Endothelial cell of umbilical vein (primary cell): ENCODE results near the gene LRRC3C. TPM values are rescaled to one million over a fixed set of nuclear protein-coding genes. Genes with fewer than 3 reads are reported as not detected.

Experiments
- BruUV-seq: library from RNA; stranded (reverse); fragments of 400-500 nt; replicated peaks from 2 replicates; lab custom pipeline; 2021; lab: Mats Ljungman, UMichigan
- CTCF ChIA-PET: fragments of 300-600, 350-600 bp; sonication (Branson Sonifier 250); formaldehyde crosslinking; loops from one replicate; lab custom pipeline; 2021; ENCODE audit warnings: antibody characterized with exemption, inconsistent platforms; lab: Charles Lee
- POLR2A ChIA-PET: fragments of 300-600, 350-600 bp; sonication (Branson Sonifier 250); formaldehyde crosslinking; loops from one replicate; lab custom pipeline; 2021; ENCODE audit warnings: antibody characterized with exemption, inconsistent platforms; lab: Charles Lee
- DNase-seq: peaks from one replicate; pipeline ENCODE4 v3.0.0-alpha.2; 2011; ENCODE audit warnings: low read depth, low spot score
- FAIRE-seq: peaks from 2 replicates; lab custom pipeline; 2011; peaks lifted over from hg19 to GRCh38; lab: Jason Lieb, UNC
- H2AFZ ChIP-seq: 2 replicates; pipeline ENCODE4 v1.6.0; 2012; ENCODE audit warnings: low read depth, low read length, control low read depth, inconsistent platforms
- H3K27ac ChIP-seq: 2 replicates; pipeline ENCODE4 v1.5.1; 2011; ENCODE audit warnings: low read depth, mild to moderate bottlenecking, control low read depth, low read length, moderate library complexity; ENCODE audit not compliant: insufficient read depth
- H3K27me3 ChIP-seq, 2 experiments: 2 replicates each; pipeline versions ENCODE4 v1.6.0 to v1.6.1; 2011; ENCODE audit warnings: low read length in 2 of 2, mixed read lengths in 1 of 2; ENCODE audit not compliant: control insufficient read depth in 2 of 2, insufficient read depth in 2 of 2
- H3K36me3 ChIP-seq, 2 experiments: 2 replicates in 1 of 2; 3 replicates in 1 of 2; pipeline ENCODE4 v1.5.1; 2011; ENCODE audit warnings: low read length in 2 of 2, mild to moderate bottlenecking in 1 of 2, moderate library complexity in 1 of 2; ENCODE audit not compliant: control insufficient read depth in 2 of 2, insufficient read depth in 2 of 2; ENCODE audit errors: extremely low read depth in 1 of 2
- H3K4me1 ChIP-seq: 3 replicates; pipeline ENCODE4 v1.5.1; 2011; ENCODE audit warnings: mild to moderate bottlenecking, low read length; ENCODE audit not compliant: control insufficient read depth, insufficient read depth; ENCODE audit errors: extremely low read depth
- H3K4me2 ChIP-seq: 2 replicates; pipeline ENCODE4 v1.6.1; 2011; ENCODE audit warnings: low read length, control low read depth, mixed read lengths; ENCODE audit not compliant: insufficient read depth
- H3K4me3 ChIP-seq, 3 experiments: fragments of 200-600 bp in 1 of 3; sonication (generic), shearing (Covaris generic) in 1 of 3; replicated peaks in 1 of 3; 2 replicates each; pipeline ENCODE4 v1.5.1; 2011 to 2016; ENCODE audit warnings: control low read depth in 3 of 3, low read length in 3 of 3, mild to moderate bottlenecking in 2 of 3, inconsistent platforms in 1 of 3, low read depth in 1 of 3, moderate library complexity in 1 of 3; ENCODE audit not compliant: insufficient read depth in 1 of 3
- H3K79me2 ChIP-seq: 2 replicates; pipeline ENCODE4 v1.6.0; 2012; ENCODE audit warnings: low read length, inconsistent platforms; ENCODE audit not compliant: control insufficient read depth, insufficient read depth
- H3K9ac ChIP-seq: replicated peaks from 2 replicates; pipeline ENCODE3; 2011; ENCODE audit warnings: low read length, control low read depth; ENCODE audit not compliant: insufficient read depth; ENCODE audit errors: extremely low read depth
- H3K9me1 ChIP-seq: replicated peaks from 3 replicates; pipeline ENCODE4 v1.6.0; 2011; ENCODE audit warnings: mild to moderate bottlenecking, low read length; ENCODE audit not compliant: control insufficient read depth, insufficient read depth; ENCODE audit errors: extremely low read depth
- H3K9me3 ChIP-seq: replicated peaks from 2 replicates; pipeline ENCODE4 v1.5.1; 2012; ENCODE audit warnings: low read length, inconsistent platforms; ENCODE audit not compliant: control insufficient read depth, insufficient read depth
- H4K20me1 ChIP-seq: replicated peaks from 2 replicates; pipeline ENCODE3; 2011; ENCODE audit warnings: mild to moderate bottlenecking, low read length; ENCODE audit not compliant: control insufficient read depth, insufficient read depth; ENCODE audit errors: extremely low read depth
- FOS ChIP-seq: IDR thresholded peaks from 2 replicates; pipeline ENCODE4 v1.6.1; 2011; ENCODE audit warnings: mild to moderate bottlenecking, low read length, moderate library complexity, borderline replicate concordance; ENCODE audit not compliant: insufficient read depth
- GATA2 ChIP-seq: IDR thresholded peaks from 2 replicates; pipeline ENCODE4 v1.7.0; 2011; ENCODE audit warnings: low read depth, mild to moderate bottlenecking, moderate library complexity, mixed read lengths, low read length; ENCODE audit not compliant: insufficient read length, insufficient read depth
- JUN ChIP-seq: IDR thresholded peaks from 2 replicates; pipeline ENCODE4 v1.6.1; 2011; ENCODE audit warnings: borderline replicate concordance, low read depth; ENCODE audit not compliant: insufficient read length, insufficient read depth
- MYC ChIP-seq: IDR thresholded peaks from one replicate; pipeline ENCODE4 v1.6.1; 2011; ENCODE audit warnings: mild to moderate bottlenecking, low read depth, low read length
- POLR2A ChIP-seq: IDR thresholded peaks from 2 replicates; pipeline ENCODE4 v1.6.1; 2012; ENCODE audit warnings: low read depth, mild to moderate bottlenecking, control low read depth, low read length
- POLR2AphosphoS5 ChIP-seq: IDR thresholded peaks from 2 replicates; pipeline ENCODE4 v1.6.1; 2012; ENCODE audit warnings: low read depth, mild to moderate bottlenecking, control low read depth, low read length, moderate library complexity; ENCODE audit not compliant: insufficient read depth
- dilution Hi-C: fragments of 300-500 bp; cut with MboI; formaldehyde crosslinking; loops from one replicate; pipeline ENCODE4 v1.15.0; 2019; ENCODE audit warnings: low sequenced_read_pairs; ENCODE audit not compliant: extremely low pct_ligation_motif_present
- intact Hi-C: fragments of 100-400 bp; cut with micrococcal nuclease; formaldehyde crosslinking; loops from one replicate; pipeline ENCODE4 v1.10.0; 2022
- polyA plus RNA-seq, 4 experiments: library from polyadenylated mRNA; depleted of rRNA in 3 of 4; stranded (reverse) in 3 of 4; unstranded in 1 of 4; fragments of >200 nt; gene quantifications; 2 replicates each; pipeline versions ENCODE4 v1.2.1 to v1.2.3, GENCODE V29; 2011 to 2012; ENCODE audit warnings: missing spikeins in 1 of 4
- total RNA-seq: library from RNA; stranded (reverse); gene quantifications from 2 replicates; pipeline ENCODE4 v1.2.3, GENCODE V29; 2021
- TF ChIP-seq, protein P1 (sequence below): IDR thresholded peaks from 2 replicates; pipeline ENCODE4 v1.6.1; 2011; ENCODE audit not compliant: insufficient read depth, insufficient read length

LRRC3C gene
- total and polyA plus RNA-seq, 2 donors (not counting 3 experiments of a cell fraction or from before 2014, with no cell fraction given): not detected

DNA sequence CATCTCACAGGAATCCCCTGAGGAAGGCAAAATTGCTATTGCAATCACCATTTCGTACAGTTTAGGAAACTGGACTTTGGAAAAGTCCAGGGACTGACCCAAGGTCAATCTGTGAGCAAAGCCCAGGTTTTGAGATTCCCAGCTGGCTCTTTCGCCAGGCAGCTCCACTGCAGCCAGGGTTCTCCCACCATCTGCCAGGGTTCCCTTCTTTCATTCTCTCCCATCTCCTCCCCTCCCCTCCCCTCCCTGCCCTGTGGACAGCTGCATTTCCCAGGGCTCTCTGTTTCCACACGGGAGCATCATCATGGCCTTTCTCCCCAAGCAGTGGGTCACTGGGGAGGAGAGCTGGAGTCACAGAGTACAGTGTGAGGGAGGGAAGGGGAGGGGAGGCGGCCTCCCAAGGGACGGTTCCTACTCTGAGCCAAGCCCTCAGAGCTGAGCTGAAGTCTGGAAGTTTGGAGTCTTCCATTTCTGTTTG is 23.4 kb downstream of the LRRC3C start:
- no peaks in the 10 kb centered on the region for H3K36me3 ChIP-seq
- FAIRE-seq (no peak), DNase-seq (no peak)
- H3K4me1 ChIP-seq: peaks cover 3% of the 10 kb centered on the region
- H3K27me3 ChIP-seq: peaks cover 0 to 3% of the 10 kb centered on the region in 2 experiments
- no peak overlapping the region for H2AFZ ChIP-seq
- no peaks in the 10 kb centered on the region for H3K79me2 ChIP-seq
- POLR2A ChIA-PET: interaction anchor here (0.6 kb wide), 1 partner anchor 14 kb away, joined by 4 read pairs; no protein-coding TSS in a partner anchor
- no peaks in the 10 kb centered on the region for H3K9me1 ChIP-seq
- no peak overlapping the region for H3K9ac ChIP-seq
- intact Hi-C loops (loop anchor here (10.0 kb wide), 1 partner anchor 326 kb away; the partner anchor contains the start of gene PPP1R1B), dilution Hi-C loops (no loop called here)
- no peak overlapping the region for H3K4me2 ChIP-seq
- H3K4me3 ChIP-seq: no peak overlapping the region
- TF ChIP-seq, protein P1, sequence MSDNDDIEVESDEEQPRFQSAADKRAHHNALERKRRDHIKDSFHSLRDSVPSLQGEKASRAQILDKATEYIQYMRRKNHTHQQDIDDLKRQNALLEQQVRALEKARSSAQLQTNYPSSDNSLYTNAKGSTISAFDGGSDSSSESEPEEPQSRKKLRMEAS: no peak
- TF ChIP-seq JUN (no peak), MYC (no peak), GATA2 (no peak), POLR2A (no peak), FOS (no peak), POLR2AphosphoS5 (no peak)
- no peaks in the 10 kb centered on the region for H4K20me1 ChIP-seq
- CTCF ChIA-PET: interaction anchor here (1.1 kb wide), 1 partner anchor 8 kb away, joined by 3 read pairs; no protein-coding TSS in a partner anchor
- no peaks in the 10 kb centered on the region for H3K9me3 ChIP-seq
- H3K27ac ChIP-seq: no peak overlapping the region
- no TSS peak for BruUV-seq
